ENCODE measurements around the gene NUP153.
"Not testable (repeated sequence)": the region's sequence is repeated elsewhere in the genome, so short reads cannot be mapped to it uniquely, and the experiment has no call there.

Gene NUP153

DNA sequence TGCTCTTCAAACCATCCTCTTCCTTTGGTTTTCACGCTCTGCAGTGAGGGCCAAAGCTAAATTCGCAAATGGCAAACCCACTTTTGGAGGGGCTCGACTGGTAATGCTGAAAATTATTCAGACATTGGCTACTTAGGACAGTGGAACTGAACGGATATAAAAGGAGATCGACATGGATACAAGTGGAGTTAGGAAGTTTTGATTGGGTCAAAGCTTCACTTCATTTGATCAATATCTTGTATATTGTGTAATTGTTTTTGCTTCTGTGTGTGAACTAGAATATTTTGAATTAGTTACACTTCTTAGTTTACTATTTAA lies 105.4 kb downstream of the NUP153 start:
- DNase-seq (ENCODE audit: low read depth): no peak

DNA sequence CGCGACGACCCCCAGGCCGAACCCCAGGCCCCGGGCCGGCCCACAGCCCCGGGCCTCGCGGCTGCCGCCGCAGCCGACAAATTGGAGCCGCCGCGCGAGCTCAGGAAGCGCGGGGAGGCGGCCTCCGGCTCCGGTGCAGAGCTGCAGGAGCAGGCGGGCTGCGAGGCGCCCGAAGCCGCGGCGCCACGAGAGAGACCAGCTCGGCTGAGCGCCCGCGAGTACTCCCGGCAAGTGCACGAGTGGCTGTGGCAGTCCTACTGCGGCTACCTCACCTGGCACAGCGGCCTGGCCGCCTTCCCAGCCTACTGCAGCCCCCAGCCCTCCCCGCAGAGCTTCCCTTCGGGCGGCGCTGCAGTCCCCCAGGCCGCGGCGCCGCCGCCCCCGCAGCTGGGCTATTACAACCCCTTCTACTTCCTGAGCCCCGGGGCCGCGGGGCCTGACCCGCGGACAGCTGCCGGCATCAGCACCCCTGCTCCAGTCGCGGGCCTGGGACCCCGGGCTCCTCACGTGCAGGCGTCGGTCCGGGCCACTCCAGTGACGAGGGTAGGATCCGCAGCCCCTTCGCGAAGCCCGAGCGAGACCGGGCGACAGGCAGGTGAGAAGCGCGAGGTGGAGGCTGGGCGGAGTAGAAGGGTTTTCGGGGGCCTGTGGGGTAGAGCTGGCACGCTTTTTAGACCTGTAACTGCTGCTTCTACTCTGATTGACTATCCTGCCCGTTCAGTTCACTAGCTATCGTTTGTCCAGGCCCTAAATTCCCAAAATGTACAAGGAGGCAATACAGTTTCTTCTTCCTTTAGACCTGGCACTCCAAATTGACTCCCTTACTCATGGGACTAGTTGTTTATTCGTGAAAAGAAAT lies 106.0 kb downstream of the NUP153 start:
- no peak for DNase-seq (ENCODE audit: low read depth)

DNA sequence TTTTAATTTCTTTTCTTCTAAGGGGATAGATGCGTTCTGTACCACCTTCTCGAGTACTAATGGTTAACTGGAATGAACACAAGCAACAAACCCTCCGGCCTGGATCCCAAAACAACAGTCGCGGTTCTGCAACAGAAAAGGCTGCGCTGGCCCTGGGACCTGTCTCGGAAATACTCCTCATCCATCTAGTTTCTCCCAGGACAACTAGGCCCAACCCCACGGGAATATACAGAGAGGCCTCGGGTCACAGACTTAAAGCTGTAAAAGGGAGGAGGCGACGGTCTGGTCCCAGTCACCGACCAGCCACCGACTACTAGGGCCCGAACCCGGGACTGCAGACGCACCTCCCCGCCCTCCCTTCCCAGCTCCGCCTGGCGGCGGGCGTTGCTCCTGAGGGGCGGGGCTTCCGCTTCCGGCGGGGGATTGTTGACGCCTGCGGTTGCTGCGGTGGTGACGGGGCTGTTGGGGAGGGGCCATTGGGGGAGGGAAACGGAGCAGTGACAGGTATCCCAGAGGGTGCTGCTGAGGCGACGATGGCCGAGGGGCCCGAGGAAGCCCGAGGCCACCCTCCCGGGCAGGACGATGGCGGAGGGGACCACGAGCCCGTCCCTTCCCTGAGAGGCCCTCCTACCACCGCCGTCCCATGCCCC lies 106.7 kb downstream of the NUP153 start, which contains the start of gene FAM8A1:
TSS of gene FAM8A1 (plus strand) at position 426 of the 650 bp plus-strand sequence. CDS start at position 534, 108 bp downstream.
- peak; percentile 80 for DNase-seq (ENCODE audit: low read depth)

DNA sequence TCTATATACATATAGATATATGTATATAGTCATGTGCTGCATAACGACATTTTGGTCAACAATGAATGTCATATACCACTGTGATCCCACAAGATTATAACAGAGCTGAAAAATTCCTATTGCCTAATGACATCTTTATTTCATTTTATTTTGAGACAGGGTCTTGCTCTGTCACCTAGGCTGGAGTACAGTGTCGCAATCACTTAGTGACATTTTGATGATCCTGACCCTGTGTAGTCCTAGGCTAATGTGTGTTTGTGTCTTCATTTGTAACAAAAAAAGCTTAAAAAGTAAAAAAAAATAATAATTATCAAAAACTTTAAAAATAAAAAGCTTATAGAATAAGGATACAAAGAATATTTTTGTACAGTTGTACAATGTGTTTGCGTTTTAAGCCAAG lies 110.6 kb downstream of the NUP153 start:
- DNase-seq (ENCODE audit: low read depth): no peak

DNA sequence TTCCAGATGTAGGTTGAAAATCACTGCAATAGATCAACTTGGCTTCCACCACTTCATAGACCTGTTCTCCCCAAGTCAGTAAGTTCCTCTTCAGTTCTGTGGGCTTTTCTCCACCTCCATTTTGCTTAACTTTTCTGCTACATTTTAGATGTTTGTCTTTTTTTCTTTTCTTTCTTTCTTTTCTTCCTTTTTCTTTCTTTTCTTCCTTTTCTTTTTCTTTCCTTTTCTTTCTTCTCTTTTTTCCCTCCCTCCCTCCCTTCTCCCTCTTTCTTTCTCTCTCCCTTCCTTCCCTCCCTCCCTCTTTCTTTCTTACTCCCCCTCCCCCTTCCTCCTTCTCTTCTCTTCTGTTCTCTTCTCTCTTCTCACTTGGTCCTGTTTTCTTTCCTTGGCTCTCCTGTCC lies 113.5 kb downstream of the NUP153 start:
- no peak for DNase-seq (ENCODE audit: low read depth)

DNA sequence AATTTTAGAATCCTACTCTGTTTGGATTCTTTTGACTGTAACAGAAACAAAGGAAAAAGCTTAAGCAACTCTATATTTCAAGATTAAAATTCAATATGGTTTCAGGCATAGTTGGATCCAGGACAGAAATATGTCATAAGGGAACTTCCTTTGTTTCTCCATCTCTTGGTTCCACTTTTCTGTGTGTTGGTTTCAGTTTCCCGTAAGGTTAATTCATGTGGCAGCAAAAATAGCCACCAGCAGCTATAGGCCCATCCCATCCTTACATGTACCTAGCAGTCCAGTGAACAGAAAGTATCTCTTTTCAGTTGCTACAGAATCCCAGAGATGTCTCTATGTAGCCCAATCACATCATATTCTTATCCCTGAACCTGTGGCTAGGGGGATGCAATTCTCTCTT lies 115.4 kb downstream of the NUP153 start:
- no peak for DNase-seq (ENCODE audit: low read depth)

DNA sequence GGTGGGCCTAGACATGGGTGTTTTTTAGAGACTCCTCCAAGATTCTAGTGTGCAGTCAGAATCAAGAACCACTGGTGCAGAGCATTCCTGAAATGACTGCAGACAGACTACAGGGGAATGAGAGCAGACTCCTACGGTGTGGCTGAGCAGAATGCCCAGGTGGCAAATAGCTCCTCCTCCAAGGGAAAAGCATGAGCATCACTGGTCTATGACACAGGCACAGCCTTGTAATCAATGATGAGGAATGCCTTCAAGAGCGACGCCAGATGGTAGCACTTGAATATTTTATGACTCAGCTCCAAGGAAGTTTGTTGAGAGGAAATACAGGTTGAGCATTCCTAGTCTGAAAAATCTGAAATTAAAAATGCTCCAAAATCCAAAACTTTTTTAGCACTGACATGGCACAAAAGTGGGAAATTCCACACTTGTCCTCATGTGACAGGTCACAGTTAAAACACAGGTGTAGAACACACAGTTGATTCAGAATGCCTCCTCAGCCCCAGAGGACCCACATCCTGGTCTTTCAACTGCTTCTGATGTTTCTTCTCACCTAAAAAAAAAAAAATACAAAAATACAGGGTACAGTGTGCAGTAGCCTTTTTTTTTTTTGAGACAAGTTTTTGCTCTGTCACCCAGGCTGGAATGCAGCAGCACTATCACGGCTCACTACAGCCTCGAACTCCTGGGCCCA lies 117.2 kb downstream of the NUP153 start:
- DNase-seq (ENCODE audit: low read depth): peak; percentile 81

DNA sequence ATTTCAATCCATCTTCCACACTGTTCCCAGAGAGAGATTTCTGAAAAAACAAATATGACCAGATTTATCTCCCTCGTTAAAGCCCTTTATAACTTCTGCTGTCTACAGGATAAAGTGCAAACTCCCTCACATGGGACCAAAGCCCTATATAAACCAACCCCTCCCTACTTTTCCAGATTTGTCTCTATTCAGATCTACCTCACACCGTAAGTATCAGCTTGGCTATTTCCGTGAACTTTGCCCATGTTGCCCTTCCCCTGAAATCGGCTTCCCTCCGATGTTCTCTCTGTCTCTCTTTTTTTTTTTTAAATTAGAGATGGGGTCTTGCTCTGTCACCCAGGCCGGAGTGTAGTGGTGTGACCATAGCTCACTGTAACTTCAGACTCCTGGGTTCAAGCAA lies 118.7 kb downstream of the NUP153 start:
- no peak for DNase-seq (ENCODE audit: low read depth)

DNA sequence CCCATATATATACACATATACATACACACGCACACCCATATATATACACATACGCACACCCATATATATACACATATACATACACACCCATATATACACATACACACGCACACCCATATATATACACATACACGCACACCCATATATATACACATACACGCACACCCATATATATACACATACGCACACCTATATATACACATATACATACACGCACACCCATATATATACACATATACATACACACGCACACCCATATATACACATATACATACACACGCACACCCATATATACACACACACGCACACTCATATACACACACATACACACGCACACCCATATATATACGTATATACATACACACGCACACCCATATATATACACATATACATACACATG lies 120.1 kb downstream of the NUP153 start:
- not testable (repeated sequence) for DNase-seq (ENCODE audit: low read depth)

DNA sequence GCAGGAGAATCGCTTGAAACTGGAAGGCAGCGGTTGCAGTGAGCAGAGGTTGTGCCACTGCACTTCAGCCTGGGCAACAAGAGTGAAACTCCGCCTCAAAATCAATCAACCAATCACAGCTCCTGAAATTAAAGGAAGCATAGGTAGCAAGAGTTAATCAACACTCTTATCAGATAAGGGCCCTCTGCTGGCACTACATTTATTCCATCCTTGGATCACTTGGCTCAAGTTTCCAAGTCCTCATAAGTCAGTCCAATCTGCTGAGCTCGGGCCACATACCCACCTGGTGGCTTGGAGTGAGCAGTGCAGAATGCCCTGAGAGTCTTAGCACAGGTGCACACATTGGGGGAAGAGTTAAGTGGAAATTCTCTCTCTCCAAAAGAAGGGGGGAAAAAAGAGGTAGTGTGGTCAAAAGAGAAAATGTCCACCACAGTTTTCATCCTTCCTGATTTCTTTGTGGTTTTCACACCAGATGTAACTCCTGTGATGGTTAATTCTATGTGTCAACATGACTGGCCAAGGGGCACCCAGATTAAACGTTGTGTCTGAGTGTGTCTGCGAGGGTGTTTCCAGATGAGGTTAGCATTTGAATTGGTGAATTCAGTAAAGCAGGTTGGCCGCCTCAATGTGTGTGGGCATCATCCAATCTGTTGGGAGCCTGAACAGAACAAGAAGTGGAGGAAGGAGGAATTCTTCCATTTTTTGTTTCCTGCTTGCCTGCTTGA lies 120.8 kb downstream of the NUP153 start:
- DNase-seq (ENCODE audit: low read depth): peak; percentile 8

DNA sequence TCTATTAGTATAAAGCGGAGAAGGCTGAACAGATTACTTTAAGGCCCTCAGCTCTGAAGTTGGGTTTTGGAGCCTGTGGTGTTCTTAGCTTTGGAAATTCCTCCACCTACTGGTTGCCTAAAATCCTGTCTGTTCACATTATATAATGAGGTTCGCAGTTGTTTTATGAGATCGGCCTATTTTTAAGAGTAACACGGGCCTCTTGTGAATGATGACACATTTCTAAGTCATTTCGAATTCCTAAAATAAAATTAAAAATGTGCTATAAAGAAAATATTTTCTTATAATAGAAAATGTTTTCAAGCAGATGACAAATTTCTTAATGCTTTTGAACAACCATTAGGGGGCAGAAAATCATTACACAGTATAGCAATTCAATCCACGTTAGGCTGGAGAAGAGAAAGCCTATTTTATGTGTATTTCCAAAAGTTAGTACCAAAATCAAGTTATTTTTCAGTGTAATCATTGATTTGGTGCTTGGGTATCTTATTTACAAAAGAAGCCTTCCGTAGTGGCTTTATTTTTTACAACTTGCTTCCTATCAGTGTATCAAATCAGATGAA lies 122.4 kb downstream of the NUP153 start:
- peak; percentile 72 for DNase-seq (ENCODE audit: low read depth)

DNA sequence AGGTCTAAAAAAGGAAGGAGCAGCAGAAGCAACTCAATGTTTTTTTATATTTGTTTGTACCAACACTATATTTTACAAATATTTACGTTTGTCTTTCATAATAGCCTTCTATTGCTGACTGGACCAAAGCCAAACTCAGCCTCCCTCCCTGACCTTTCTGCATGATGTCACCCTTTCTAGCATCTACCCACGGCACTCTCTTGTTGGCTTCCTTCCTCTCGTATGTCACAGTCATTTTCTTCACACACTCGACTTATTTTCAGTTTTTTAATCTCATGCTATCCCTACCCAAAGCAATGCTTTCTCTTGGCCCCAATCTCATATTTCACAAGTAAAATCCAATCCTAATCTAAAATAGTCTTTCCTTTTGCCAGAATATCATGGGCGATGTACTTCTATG lies 122.9 kb downstream of the NUP153 start:
- no peak for DNase-seq (ENCODE audit: low read depth)

DNA sequence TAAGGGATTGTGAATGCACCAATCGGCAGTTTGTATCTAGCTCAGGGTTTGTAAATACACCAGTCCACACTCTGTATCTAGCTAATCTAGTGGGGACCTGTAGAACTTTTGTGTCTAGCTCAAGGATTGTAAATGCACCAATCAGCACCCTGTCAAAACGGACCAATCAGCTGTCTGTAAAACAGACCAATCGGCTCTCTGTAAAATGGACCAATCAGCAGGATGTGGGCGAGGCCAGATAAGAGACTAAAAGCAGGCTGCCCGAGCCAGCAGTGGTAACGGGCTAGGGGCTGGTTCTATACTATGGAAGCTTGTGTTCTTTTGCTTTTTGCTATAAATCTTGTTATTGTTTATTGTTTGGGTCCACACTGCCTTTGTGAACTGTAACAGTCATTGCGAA lies 125.4 kb downstream of the NUP153 start:
- DNase-seq (ENCODE audit: low read depth): not testable (repeated sequence)

DNA sequence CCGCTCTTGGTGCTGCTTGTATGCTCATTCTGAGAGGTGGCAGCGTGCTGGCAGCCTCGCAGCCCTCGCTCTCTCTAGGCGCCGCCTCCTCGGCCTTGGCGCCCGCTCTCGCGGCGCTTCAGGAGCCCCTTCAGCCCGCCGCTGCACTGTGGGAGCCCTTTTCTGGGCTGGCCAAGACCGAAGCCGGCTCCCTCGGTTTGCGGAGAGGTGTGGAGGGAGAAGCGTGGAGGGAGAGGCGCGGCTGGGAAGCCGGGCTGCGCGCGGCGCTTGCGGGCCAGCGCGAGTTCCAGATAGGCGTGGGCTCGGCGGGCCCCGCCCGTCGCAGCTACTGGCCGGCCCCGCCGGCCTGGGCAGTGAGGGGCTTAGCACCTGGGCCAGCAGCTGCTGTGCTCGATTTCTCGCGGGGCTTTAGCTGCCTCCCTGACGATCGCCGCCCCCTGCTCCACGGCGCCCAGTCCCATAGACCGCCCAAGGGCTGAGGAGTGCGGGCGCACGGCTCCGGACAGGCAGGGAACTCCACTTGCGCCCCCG lies 126.1 kb downstream of the NUP153 start:
- DNase-seq (ENCODE audit: low read depth): no peak

DNA sequence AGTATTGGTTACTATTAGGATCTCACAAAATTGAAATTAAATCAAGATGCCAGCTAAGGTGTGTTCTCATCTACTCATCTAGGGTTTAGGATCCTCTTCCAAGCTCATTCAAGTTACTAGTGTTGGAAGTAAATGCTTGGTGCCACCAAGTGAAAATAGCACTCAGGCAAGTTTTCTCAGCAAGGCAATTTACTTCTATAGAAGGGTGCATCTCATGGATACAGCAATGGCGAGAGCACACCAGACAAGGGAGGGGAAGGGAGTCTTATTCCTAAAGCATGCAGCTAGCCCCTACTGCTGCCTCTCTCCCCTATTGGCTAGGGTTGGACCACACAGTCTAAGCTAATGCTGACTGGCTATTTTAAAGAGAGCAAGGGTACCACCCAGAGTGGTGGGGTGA lies 129.7 kb downstream of the NUP153 start:
- DNase-seq (ENCODE audit: low read depth): no peak

DNA sequence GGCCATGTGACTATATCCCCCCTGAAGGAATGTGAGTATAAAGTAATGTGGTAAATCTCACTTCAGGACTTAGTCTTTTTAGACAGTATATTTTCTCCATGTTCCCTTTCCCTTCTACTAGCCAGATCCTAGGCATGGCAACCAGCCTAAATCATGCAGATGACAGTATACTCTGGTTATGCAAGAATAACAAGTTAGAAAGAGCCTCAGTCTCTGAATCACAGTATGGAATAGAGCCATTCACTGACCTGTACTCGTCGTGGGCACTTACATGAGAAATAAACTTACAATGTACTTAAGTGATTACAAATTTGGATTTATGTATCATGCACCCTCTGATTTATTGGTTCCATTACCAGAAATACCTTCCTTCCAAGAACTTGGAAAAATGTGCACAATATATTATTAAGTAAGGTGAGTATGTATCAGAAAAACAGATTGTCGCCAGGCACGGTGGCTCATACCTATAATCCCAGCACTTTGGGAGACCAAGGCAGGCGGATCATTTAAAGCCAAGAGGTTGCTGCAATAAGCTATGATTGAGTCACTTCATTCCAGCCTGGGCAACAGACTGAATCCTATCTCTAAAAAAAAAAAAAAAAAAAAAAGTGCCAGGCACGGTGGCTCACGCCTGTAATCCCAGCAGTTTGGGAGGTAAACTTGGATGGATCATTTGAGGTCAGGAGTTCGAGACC lies 131.7 kb downstream of the NUP153 start:
- no peak for DNase-seq (ENCODE audit: low read depth)

DNA sequence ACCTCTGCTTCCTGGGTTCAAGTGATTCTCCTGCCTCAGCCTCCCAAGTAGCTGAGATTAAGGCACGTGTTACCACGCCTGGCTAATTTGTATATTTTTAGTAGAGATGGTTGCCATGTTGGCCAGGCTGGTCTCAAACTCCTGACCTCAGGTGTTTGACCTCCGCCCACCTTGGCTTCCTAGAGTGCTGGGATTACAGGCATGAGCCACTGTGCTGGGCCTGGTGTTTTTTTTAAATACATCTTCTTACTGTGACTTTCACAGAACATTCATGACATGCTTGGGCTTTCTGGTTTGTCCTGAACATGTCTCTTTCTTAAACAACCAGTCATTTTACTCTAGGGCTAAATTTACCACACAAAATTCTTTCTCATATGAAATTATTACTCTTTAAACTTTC lies 141.3 kb downstream of the NUP153 start:
- DNase-seq (ENCODE audit: low read depth): no peak
